Heart left ventricle (tissue), 13 donors: ENCODE results near the gene SCRN1.

Source experiments
- POLR2A ChIP-seq, 2 donors: fragments of 450-650 bp; IDR thresholded peaks; one replicate each; pipeline ENCODE4 v1.6.1; 2017; ENCODE audit warnings: antibody characterized with exemption in 2 of 2, mild to moderate bottlenecking in 2 of 2, moderate library complexity in 2 of 2
- TF ChIP-seq, protein P1 (sequence below), 12 donors: fragments of 200-600 bp; sonication (generic) in 4 of 12; IDR thresholded peaks; one replicate each; pipeline versions ENCODE4 v1.5.0 to v1.8.0; 2018 to 2022; ENCODE audit warnings: antibody characterized with exemption in 12 of 12, mild to moderate bottlenecking in 5 of 12
- donor health status: ischemic (EF 13 %, LVEDD 7.1; RV severe dilation, severe dysfunction).
- donor health status: DM: no; HTN: yes; CAD: no.
- donor health status: DM: no; HTN: no; CAD: no.
- donor health status: ischemic (EF 25% LVEDD 6.9; RV normal size, moderate dysfunction).
- donor health status: ischemic (EF 25% LVEDD 5.7; RV mildly dilated, moderate dysfunction).
- donor health status: ischemic (EF 35%, LVEDD 5.7; RV mildly dilated, moderate dysfunction).
- donor health status: nonischemic (EF 11% LVEDD 7.7; RV severe dilation, severe dysfunction).
- donor health status: DM: yes; HTN: yes; CAD: no.
- donor health status: PGD.
- donor health status: ischemic (EF 29% LVEDD 5.4; RV normal size, mild dysfunction).
- donor health status: nonischemic (EF 23%, LVEDD 6.1; RV moderate dilation, normal function).

DNA sequence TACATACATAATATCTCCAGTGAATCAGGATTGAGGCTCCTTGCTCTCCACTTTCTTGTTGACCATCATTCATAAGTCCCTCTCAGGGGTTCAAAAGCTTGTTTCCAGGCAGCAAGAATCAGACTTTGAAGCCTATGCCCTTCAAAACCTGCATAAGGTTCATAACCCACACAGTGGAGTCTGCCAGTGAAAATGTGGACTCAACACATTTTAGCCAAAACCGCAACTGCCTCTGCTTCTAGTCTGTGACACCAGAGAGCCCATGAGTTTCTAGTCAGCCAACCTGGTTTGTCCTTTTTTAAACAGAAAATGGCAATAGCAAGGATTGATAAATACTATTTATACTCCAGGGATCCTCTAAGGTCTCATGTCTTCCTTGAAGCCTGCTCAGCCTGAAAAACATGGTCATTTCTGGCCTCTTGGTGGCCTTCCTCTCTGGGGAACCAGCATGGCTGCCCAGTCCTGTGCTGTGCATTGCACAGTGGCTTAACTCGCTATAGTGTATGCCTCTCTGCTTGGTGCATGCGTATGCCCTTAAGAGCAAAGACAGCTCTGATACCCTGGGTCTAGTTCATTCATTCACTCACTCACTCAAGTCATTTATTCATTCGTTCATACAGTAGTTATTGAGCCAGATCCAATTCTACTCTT, 115.8 kb downstream of the SCRN1 start:
- TF ChIP-seq, protein P1, sequence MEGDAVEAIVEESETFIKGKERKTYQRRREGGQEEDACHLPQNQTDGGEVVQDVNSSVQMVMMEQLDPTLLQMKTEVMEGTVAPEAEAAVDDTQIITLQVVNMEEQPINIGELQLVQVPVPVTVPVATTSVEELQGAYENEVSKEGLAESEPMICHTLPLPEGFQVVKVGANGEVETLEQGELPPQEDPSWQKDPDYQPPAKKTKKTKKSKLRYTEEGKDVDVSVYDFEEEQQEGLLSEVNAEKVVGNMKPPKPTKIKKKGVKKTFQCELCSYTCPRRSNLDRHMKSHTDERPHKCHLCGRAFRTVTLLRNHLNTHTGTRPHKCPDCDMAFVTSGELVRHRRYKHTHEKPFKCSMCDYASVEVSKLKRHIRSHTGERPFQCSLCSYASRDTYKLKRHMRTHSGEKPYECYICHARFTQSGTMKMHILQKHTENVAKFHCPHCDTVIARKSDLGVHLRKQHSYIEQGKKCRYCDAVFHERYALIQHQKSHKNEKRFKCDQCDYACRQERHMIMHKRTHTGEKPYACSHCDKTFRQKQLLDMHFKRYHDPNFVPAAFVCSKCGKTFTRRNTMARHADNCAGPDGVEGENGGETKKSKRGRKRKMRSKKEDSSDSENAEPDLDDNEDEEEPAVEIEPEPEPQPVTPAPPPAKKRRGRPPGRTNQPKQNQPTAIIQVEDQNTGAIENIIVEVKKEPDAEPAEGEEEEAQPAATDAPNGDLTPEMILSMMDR (IDR thresholded peaks at IDR 0.05): no peak
- TF ChIP-seq POLR2A (IDR thresholded peaks at IDR 0.05): no peak
